ENCODE results near the gene ZSCAN10. TPM values are rescaled to one million over a fixed set of nuclear protein-coding genes. Genes with fewer than 3 reads are reported as not detected.
"Not testable (repeated sequence)": the region's sequence is repeated elsewhere in the genome, so short reads cannot be mapped to it uniquely, and the experiment has no call there.

ZSCAN10 gene
- total RNA-seq, 3 donors from 2014 or later = 0.11 TPM; not detected in 1

- no peaks in the 10 kb centered on the region for H3K27me3 Mint-ChIP-seq (ENCODE audit: low read depth)
- H3K4me3 Mint-ChIP-seq = no peak overlapping the region
- no peak for ATAC-seq
- H3K4me1 Mint-ChIP-seq (ENCODE audit: low read depth) = peaks cover 43% of the 10 kb centered on the region
- H3K36me3 Mint-ChIP-seq (ENCODE audit: insufficient read depth) = no peaks in the 10 kb centered on the region
- H3K9me3 Mint-ChIP-seq = no peaks in the 10 kb centered on the region
- no peak for DNase-seq
Observed at GRCh38 chr16:3088925-3089716, 10.0 kb downstream of the ZSCAN10 start.

GRCh38 chr16:3088450-3088849 lies 10.6 kb downstream of the ZSCAN10 start:
- H3K4me1 Mint-ChIP-seq (ENCODE audit: low read depth) = peaks cover 45% of the 10 kb centered on the region
- ATAC-seq = no peak

DNA sequence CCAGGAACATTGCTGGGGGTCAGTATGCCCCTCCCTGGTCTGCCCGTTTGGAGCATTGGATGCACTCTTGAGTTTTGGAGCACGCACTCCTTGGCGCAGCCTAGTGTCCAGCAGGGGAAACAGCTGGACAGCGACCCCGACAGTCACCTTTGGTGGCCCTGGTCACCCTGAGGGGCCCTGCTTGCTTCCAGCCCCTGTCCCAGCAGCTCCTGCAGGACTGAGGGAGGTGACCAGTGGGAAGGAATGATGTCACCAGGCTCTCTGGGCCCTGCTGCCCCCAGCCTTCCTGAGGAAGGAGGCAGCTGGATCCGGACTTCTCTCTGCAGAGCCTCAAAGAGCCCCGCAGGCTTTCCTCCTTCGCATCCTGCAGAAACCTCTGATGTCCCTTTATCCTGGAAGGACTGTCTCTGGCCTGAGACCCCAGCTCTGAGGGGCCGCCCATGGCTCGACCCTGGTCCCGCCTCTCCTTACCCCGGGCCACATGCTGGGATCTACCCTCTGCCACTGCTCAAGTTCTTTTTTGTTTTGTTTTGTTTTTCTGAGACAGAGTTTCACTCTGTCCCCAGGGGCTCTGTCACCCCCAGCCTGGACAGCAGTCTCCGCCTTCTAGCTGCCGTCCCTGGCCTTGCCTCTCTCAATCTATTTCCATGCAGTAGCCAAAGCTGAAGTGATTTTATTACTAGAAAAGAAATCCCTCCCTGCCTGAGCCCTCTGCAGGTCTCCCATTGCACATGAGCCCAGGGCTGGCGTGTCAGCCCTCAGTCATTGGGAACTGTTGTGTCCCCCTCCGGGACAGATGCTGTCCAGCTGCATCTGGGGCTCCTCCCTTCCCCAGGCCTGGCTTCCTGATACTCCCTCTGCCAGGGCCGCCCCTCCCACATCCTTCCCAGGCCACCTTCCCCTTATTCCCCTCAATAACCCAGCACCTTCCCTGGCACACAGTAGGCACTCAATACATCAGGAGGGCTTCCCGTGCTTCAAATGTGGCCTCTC lies 11.6 kb downstream of the ZSCAN10 start:
- Mint-ChIP-seq H3K4me1 (ENCODE audit: low read depth) (peaks cover 50% of the 10 kb centered on the region), H3K36me3 (ENCODE audit: insufficient read depth) (no peaks in the 10 kb centered on the region), H3K27me3 (ENCODE audit: low read depth) (no peaks in the 10 kb centered on the region), H3K4me3 (peak overlapping the region; percentile 68), H3K9me3 (no peaks in the 10 kb centered on the region)
- no peak for ATAC-seq
- DNase-seq = no peak

More at GRCh38 chr16:3088450-3088849, 10.6 kb downstream of the ZSCAN10 start:
- Mint-ChIP-seq H3K27me3 (ENCODE audit: low read depth) (no peaks in the 10 kb centered on the region), H3K4me3 (peak overlapping the region; percentile 11), H3K36me3 (ENCODE audit: insufficient read depth) (no peaks in the 10 kb centered on the region), H3K9me3 (no peaks in the 10 kb centered on the region)
- no peak for DNase-seq

GRCh38 chr16:3086596-3087242 lies 12.4 kb downstream of the ZSCAN10 start:
- no peaks in the 10 kb centered on the region for H3K9me3 Mint-ChIP-seq
- H3K4me1 Mint-ChIP-seq (ENCODE audit: low read depth) = peaks cover 50% of the 10 kb centered on the region
- ATAC-seq (peak; percentile 76 to 83), DNase-seq (no peak)
- H3K4me3 Mint-ChIP-seq = peak overlapping the region; percentile 68
- no peaks in the 10 kb centered on the region for H3K36me3 Mint-ChIP-seq (ENCODE audit: insufficient read depth)
- H3K27me3 Mint-ChIP-seq (ENCODE audit: low read depth) = no peaks in the 10 kb centered on the region

DNA sequence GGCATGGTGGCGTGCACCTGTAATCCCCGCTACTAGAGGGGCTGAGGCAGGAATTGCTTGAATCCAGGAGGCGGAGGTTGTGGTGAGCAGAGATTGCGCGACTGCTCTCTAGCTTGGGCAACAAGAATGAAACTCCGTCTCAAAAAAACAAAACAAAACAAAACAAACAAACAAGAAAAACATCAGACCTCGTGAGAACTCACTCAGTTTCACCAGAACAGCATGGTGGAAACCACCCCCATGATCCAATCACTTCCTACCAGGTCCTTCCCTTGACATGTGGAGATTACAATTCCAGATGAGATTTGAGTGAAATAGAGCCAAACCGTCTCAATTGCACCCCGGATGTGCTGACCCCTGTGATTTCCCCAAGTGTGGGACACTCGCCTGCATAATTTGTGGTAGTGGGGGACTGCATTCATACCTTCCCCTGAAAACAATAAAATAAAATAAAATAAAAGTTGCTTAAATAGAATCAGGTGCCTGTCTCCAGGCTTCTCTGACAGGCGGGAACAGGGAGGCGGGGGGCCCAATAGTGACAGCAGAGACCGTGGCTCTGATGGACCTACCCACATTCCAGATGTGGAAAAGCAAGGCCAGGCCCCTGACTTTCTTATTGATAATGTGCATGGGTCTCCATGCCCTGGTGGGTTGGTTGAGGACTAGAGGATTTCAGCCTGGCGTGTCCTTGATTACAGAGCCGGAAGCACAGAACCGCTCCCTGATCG lies 13.1 kb downstream of the ZSCAN10 start:
- Mint-ChIP-seq H3K36me3 (ENCODE audit: insufficient read depth) (no peaks in the 10 kb centered on the region), H3K4me3 (no peak overlapping the region), H3K27me3 (ENCODE audit: low read depth) (no peaks in the 10 kb centered on the region), H3K4me1 (ENCODE audit: low read depth) (peaks cover 49% of the 10 kb centered on the region), H3K9me3 (no peaks in the 10 kb centered on the region)
- ATAC-seq (no peak), DNase-seq (no peak)

DNA sequence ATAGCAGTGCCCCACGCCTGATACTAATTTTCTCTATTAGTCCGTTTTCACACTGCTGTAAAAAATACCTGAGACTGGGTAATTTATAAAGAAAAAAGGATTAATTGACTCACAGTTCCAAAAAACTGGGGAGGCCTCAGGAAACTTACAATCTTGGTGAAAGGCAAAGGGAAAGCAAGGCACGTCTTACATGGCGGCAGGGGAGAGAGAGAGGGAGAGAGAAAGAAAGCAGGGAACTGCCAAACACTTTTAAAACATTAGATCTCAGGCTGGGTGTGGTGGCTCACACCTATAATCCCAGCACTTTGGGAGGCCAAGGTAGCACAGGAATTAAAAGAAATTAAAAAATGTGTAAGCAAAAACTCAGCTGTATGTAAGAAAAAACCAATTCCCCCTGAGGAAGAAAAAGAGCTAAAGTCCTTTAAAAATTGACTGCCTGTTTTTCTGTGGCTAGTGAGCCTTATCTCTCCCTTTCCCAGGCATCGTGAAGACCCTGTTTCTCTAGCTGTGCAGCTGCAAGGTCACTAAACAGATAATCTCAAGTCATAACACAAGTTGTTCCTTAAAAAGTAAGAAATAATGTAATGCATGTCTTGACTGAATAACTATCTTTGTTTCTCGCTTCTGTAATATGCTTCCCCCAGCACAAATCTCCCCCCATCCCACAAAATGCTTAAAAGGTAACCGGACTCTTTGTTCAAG lies 14.0 kb downstream of the ZSCAN10 start:
- Mint-ChIP-seq H3K27me3 (ENCODE audit: low read depth) (no peaks in the 10 kb centered on the region), H3K4me1 (ENCODE audit: low read depth) (peaks cover 54% of the 10 kb centered on the region), H3K4me3 (no peak overlapping the region), H3K9me3 (peaks cover 3% of the 10 kb centered on the region), H3K36me3 (ENCODE audit: insufficient read depth) (peaks cover 2% of the 10 kb centered on the region)
- ATAC-seq (no peak), DNase-seq (no peak)

- no peak for DNase-seq
- no peaks in the 10 kb centered on the region for H3K27me3 Mint-ChIP-seq (ENCODE audit: low read depth)
- H3K4me3 Mint-ChIP-seq = no peak overlapping the region
- H3K9me3 Mint-ChIP-seq = peaks cover 3% of the 10 kb centered on the region
- H3K36me3 Mint-ChIP-seq (ENCODE audit: insufficient read depth) = peaks cover 4% of the 10 kb centered on the region
- no peak for ATAC-seq
- H3K4me1 Mint-ChIP-seq (ENCODE audit: low read depth) = peaks cover 60% of the 10 kb centered on the region
Observed at GRCh38 chr16:3084491-3084890, 14.6 kb downstream of the ZSCAN10 start.

DNA sequence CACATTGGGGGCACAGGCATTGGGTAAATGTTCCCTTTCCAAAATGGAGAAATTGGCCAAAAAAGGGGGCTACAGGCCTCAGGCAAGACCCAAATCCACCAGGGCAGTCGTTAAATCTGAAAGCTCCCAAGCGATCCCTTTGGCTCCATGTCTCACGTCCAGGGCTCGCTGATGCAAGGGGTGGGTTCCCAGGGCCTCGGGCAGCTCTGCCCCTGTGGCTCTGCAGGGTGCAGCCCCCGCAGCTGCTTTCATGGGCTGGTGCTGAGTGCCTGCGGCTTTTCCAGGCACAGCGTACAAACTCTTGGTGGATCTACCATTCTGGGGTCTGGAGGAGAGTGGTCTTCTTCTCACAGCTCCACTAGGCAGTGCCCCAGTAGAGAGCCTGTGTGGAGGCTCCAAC lies 15.7 kb downstream of the ZSCAN10 start:
- H3K4me1 Mint-ChIP-seq (ENCODE audit: low read depth) = peaks cover 63% of the 10 kb centered on the region
- not testable (repeated sequence) for H3K36me3 Mint-ChIP-seq (ENCODE audit: insufficient read depth); H3K4me3 Mint-ChIP-seq; H3K27me3 Mint-ChIP-seq (ENCODE audit: low read depth); DNase-seq; H3K9me3 Mint-ChIP-seq; ATAC-seq

DNA sequence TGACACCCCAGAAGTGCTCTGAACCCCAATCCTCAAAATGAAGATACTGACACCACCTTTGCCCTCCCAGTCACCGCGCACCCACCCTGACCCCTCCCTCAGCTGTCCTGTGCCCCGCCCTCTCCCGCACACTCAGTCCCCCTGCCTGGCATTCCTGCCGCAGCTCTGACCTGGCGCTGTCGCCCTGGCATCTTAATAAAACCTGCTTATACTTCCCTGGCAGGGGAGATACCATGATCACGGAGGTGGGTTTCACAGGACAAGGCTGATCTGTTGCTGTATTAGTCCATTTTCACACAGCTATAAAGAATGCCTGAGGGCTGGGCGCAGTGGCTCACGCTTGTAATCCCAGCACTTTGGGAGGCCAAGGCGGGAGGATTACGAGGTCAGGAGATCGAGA lies 17.1 kb downstream of the ZSCAN10 start:
- not testable (repeated sequence) for ATAC-seq; DNase-seq; H3K4me3 Mint-ChIP-seq; H3K36me3 Mint-ChIP-seq (ENCODE audit: insufficient read depth); H3K27me3 Mint-ChIP-seq (ENCODE audit: low read depth)
- peaks cover 11% of the 10 kb centered on the region for H3K9me3 Mint-ChIP-seq
- peaks cover 62% of the 10 kb centered on the region for H3K4me1 Mint-ChIP-seq (ENCODE audit: low read depth)

DNA sequence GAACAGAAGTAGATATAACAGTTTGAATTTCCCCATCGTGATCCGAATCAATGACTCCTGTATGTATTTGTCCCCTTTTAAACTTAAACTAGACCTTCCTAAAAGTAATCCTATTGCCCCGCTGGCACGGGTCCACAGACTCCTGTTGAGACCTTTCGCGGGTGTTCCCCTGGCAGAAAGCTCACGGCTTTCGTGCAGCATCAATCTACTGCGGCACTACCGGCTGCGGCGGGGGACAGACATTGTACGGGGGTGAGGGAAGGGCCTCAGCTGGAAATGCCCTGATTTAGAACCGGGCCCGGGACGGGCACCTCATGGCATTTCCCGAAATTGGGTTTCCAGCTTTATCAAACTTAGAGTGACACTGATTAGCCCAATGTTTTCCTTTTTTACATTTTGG lies 19.1 kb downstream of the ZSCAN10 start:
- H3K36me3 Mint-ChIP-seq (ENCODE audit: insufficient read depth) = peaks cover 7% of the 10 kb centered on the region
- H3K4me1 Mint-ChIP-seq (ENCODE audit: low read depth) = peaks cover 70% of the 10 kb centered on the region
- peaks cover 11% of the 10 kb centered on the region for H3K9me3 Mint-ChIP-seq
- no peaks in the 10 kb centered on the region for H3K27me3 Mint-ChIP-seq (ENCODE audit: low read depth)
- ATAC-seq (no peak), DNase-seq (no peak)
- H3K4me3 Mint-ChIP-seq = no peak overlapping the region

GRCh38 chr16:3076577-3076976 lies 22.5 kb downstream of the ZSCAN10 start:
- Mint-ChIP-seq H3K4me1 (ENCODE audit: low read depth) (peaks cover 84% of the 10 kb centered on the region), H3K4me3 (peak overlapping the region; percentile 33), H3K9me3 (peaks cover 11% of the 10 kb centered on the region), H3K27me3 (ENCODE audit: low read depth) (no peaks in the 10 kb centered on the region), H3K36me3 (ENCODE audit: insufficient read depth) (peaks cover 7% of the 10 kb centered on the region)
- no peak for DNase-seq
- no peak for ATAC-seq

GRCh38 chr16:3075946-3076345 lies 23.1 kb downstream of the ZSCAN10 start:
- DNase-seq; H3K27me3 Mint-ChIP-seq (ENCODE audit: low read depth); H3K36me3 Mint-ChIP-seq (ENCODE audit: insufficient read depth); ATAC-seq; H3K4me3 Mint-ChIP-seq: not testable (repeated sequence)
- peaks cover 85% of the 10 kb centered on the region for H3K4me1 Mint-ChIP-seq (ENCODE audit: low read depth)
- H3K9me3 Mint-ChIP-seq = peaks cover 10% of the 10 kb centered on the region

GRCh38 chr16:3075523-3075915 lies 23.6 kb downstream of the ZSCAN10 start:
- Mint-ChIP-seq H3K9me3 (peaks cover 7% of the 10 kb centered on the region), H3K4me1 (ENCODE audit: low read depth) (peaks cover 83% of the 10 kb centered on the region), H3K4me3 (peak overlapping the region; percentile 67), H3K27me3 (ENCODE audit: low read depth) (no peaks in the 10 kb centered on the region), H3K36me3 (ENCODE audit: insufficient read depth) (peaks cover 5% of the 10 kb centered on the region)
- DNase-seq (no peak), ATAC-seq (peak in 1 of 2 donors; percentile 10)

Measured in activated T-cell treated with anti-CD3 and anti-CD28 coated beads, Interleukin-2, amount 50 U/mL, for 4 hours (primary cell).